GM19239 (cell line): ENCODE data around the gene CMTM2.
"Not testable (repeated sequence)": the region's sequence is repeated elsewhere in the genome, so short reads cannot be mapped to it uniquely, and the experiment has no call there.

Experiments
- DNase-seq: peaks from one replicate; pipeline ENCODE4 v3.0.0; 2011; ENCODE audit warnings: low spot score; ENCODE audit not compliant: insufficient read length
- FAIRE-seq: peaks from 2 replicates; lab custom pipeline; 2011; peaks lifted over from hg19 to GRCh38; lab: Jason Lieb, UNC

CMTM2 gene

DNA sequence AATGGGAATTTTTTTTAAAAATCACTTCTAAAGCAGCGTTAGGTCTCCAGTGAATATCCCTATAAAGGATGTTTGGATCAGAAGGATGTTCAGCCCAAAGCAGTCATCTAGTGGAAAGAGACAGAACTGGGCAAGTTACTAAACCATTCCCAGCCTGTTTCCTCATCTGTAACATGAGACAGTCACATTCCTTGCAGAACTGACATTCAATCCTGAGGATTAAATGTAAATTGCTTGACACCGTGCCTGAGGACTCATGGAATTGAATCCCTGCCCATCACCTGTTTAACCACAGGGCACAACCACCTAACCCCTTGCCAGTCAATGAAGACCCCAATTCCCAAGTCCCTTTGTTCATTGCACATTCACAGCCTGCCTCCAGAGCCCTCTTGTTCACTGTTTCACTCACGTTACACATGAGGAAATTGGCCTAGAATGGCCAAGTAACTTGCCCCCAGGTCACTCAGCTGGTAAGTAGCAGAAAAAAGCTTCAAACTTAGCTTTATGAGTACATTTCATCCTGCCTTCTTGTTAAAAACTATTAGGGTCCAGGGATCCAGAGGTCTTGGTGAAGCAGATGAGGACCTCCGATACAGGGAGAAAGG lies 1.4 kb downstream of the CMTM2 start:
- no peak for FAIRE-seq
- no peak for DNase-seq

- DNase-seq (no peak), FAIRE-seq (no peak)
These were observed 2.1 kb downstream of the CMTM2 start for GRCh38 chr16:66581246-66581952.

DNA sequence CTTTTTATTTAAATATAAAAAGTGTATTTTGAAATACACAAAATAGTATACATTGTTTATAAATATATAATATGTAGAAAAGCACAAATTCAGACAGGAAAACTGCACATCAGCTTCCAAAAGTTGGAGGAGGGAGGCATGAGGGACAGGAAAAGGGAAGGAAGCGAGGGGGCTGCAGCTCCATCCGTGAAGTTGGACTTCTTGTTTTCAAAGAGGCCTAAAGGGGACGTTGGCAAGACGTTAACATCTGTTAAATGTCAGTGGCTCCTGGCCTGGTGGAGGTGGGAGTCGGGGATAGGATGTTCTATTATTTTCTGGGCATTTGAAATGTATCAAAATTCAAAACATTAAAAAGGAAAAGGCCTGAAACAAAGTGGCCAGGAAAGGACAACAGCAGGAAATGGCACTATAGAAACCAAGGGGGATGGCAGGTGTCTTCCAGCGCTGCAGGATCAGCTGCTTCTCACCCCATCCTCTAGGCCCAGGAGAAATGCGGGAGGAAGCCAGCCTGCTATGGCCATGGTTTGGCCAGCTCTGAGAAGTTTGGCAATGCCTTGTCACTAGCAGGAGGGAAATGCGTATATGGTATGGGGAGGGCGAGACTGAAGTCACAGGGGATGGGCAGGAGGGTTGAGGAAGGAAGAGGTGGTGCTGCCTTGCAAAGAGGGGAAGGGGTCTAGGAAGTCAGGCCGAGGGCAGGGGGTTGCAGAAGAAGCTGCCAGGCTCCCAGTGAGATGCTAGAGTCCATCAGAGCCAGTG lies 6.4 kb downstream of the CMTM2 start:
- no peak for DNase-seq

DNA sequence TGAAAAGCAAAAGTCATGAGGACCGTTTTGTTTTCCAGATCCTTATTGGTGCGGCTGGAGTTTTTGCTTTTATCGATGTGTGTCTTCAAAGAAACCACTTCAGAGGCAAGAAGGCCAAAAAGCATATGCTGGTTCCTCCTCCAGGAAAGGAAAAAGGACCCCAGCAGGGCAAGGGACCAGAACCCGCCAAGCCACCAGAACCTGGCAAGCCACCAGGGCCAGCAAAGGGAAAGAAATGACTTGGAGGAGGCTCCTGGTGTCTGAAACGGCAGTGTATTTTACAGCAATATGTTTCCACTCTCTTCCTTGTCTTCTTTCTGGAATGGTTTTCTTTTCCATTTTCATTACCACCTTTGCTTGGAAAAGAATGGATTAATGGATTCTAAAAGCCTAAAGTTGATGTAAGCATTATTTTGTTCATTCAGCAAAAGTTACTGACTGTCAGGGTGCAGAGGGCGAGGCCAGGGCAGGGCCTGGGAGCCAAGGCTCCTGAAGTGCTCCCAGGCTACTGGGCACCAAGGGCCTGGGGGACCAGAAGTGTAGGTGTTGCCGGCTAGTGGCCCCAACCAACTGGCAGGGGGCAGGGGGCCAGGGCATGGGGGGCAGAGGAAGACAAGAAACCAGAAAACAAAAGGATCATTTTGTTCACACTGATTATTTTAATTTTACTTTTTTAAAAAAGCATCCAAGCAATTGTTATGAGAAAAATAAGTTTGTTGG lies 8.8 kb downstream of the CMTM2 start:
- DNase-seq (no peak), FAIRE-seq (no peak)

More for the DNA sequence above, 6.4 kb downstream of the CMTM2 start:
- FAIRE-seq: no peak

DNA sequence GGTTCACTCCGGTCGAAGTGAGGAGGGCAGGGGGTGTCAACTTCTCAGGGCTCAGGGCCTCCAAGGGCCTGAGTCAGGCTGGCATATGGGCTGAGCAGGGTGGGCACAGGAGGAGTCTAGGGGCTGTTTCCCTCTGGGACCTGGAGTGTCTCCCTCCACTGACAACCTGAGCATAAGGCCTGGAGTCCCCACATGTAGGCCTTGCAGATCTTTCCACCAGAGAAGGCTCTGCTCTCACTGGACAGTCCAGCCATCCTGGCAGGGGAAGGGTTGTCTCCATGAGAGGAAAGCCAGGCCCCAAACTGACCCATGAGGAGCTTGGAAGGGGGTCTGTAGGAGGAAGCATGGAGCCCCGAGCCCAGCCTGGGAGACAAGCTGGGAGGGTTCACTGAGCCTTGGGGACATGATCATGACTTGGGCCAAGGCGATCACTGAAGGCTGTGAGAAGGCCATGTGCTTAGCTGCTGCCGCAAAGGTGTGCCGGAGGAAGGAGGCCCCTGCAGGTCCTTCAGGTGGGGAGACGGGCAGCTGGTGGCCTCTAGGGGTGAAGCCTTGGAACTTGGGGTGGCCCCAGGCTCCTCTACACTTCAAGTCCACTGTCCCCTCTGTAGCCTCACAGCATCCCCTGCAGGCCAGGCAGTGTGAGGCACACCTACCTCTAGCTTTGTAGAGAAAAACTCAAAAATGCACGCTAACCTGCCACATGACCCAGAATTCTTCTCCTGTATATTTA lies 9.9 kb downstream of the CMTM2 start:
- DNase-seq: peak; percentile 43
- no peak for FAIRE-seq

GRCh38 chr16:66590322-66590721 lies 11.1 kb downstream of the CMTM2 start:
- peak; percentile 81 for FAIRE-seq
- DNase-seq: no peak

- FAIRE-seq: no peak
- DNase-seq: no peak
These were observed 11.8 kb downstream of the CMTM2 start for GRCh38 chr16:66591018-66591417.

GRCh38 chr16:66592241-66592640 lies 13.0 kb downstream of the CMTM2 start:
- FAIRE-seq (no peak), DNase-seq (no peak)

DNA sequence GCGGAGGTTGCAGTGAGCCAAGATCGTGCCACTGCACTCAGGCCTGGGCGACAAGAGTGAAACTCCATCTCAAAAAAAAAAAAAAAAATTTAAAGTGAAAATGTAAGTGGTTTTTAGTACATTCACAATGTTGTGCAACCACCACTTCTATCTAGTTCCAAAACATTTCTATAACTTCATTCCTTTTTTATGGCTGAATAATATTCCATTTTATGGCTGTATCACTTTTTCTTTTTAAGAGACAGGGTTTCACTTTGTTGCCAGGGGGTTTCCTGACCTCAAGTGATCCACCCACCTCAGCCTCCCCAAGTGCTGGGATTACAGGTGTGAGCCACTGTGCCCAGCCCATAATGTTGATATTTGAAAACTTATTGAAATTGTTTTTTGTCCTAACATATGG lies 13.6 kb downstream of the CMTM2 start:
- FAIRE-seq: no peak
- no peak for DNase-seq

DNA sequence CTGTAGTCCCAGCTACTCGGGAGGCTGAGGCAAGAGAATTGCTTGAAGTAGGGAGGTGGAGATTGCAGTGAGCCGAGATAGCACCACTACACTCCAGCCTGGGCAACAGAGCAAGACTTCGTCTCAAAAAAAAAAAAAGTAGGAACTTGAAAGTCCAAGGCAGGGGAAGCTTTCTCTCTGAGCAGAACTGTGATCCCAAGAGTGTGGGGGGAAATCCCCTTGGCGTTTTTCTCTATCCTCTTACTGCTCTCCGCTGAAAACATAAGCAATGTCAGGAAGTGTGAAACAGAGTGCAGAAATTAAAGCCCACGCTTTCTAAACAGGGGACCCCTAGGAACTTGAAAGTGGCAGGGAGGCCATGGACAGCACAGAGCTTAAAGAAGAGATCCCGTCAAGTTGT lies 15.5 kb downstream of the CMTM2 start:
- no peak for FAIRE-seq
- DNase-seq: no peak

- FAIRE-seq, DNase-seq: not testable (repeated sequence)
These were observed 17.3 kb downstream of the CMTM2 start for GRCh38 chr16:66596559-66596958.

GRCh38 chr16:66596986-66597848 lies 18.0 kb downstream of the CMTM2 start:
- DNase-seq (no peak), FAIRE-seq (no peak)

DNA sequence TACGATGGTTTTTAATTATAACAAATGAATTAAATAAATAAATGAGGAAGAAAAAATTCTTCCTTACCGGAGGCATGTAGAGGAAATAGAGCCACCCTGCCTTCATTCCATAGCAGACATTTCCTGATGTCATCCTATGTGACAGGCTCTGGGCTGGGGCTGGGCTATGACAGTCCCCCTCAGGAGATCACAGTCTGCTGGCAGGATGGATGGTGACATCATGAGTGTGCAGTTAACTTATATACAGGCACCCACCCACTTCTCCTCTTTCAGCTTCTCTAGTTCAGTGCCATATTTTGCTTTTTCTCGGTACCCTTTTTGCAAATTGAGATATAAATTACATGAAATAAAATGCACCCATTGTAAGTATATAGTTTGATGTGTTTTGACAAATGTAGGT lies 18.8 kb downstream of the CMTM2 start:
- FAIRE-seq (no peak), DNase-seq (no peak)

DNA sequence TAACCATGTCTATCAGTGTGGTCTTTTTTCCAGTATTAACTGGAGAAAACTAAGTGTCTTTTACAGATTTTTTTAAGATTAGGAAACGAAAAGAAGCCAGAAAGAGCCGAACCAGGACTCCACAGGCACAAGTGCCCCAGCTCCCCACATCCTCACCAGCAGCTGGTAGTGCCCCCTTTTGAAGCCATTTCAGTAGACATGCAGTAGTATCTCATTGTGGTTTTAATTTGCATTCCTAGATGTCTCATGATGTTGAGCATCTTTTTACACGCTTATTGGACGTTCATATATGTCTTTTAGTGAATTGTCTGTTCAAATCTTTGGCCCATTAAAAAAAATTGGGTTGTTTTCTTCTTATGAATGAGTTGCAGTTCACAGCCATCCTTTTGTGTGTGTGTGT lies 20.5 kb downstream of the CMTM2 start:
- DNase-seq (no peak), FAIRE-seq (no peak)

DNA sequence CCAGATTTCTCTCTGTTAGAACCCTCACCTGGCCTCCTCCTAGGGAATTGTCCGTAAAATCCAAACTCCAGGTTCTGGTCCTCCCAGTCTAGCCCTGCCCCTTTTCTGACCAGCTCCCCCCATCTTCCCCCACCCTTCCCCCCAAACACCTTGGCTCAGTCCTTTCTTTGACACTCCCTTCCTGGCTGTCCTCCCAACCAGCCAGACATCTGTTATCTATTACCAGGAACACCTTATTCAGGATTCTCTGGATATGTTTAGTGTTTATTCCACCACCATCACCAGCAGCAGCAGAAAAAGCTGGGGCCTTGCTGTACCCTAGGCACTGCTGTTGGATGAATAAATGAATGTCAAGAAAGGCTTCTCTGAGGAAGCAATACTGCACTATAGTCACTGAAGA lies 21.2 kb downstream of the CMTM2 start:
- DNase-seq (no peak), FAIRE-seq (no peak)

GRCh38 chr16:66601471-66601870 lies 22.2 kb downstream of the CMTM2 start:
- DNase-seq (no peak), FAIRE-seq (no peak)

DNA sequence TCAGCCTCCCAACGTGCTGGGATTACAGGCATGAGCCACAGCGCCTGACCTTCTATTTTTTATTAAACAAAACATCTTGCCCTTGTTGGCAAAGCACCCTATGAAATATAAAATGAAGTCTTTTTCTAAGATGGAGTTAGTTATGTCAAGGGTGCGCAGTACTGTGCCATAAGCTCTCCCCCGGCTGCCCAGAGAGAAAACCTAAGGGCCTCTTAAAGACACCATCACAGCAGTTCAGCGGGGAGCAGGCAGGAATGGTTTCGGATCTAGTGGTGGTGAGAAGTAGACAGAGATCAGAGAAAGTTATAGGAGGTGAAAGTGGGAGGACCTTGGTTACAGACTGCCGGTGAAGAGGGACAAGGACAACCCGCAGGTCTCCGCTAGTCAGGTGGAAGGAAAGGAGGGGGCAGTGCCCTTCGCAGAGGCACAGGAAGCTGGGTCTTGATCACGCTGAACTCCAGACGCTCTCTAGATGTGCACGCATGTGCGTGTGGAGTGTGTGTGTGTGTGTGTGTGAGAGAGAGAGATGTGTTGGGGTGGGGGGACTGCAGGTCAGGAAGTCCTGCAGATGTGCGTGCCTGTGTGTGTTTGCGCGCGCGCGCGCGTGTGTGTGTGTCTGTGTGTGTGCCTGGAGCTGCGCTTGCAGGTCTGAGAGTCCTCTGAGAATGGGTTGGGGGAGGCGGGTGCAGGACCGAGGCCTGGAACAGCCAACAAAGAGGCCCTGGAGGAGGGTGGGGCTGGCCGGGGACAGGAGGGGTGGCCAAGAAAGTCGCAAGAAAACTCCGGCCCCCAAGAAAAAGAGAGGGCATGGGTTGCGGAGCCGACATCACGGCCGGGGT lies 24.5 kb downstream of the CMTM2 start:
- no peak for FAIRE-seq

More for the DNA sequence above, 24.5 kb downstream of the CMTM2 start:
- no peak for DNase-seq
